ENCODE results near the gene BCL6. TPM values are rescaled to one million over a fixed set of nuclear protein-coding genes. Genes with fewer than 3 reads are reported as not detected.

Gene BCL6
- total RNA-seq, 1 donor from 2014 or later, result 46.2 TPM

DNA sequence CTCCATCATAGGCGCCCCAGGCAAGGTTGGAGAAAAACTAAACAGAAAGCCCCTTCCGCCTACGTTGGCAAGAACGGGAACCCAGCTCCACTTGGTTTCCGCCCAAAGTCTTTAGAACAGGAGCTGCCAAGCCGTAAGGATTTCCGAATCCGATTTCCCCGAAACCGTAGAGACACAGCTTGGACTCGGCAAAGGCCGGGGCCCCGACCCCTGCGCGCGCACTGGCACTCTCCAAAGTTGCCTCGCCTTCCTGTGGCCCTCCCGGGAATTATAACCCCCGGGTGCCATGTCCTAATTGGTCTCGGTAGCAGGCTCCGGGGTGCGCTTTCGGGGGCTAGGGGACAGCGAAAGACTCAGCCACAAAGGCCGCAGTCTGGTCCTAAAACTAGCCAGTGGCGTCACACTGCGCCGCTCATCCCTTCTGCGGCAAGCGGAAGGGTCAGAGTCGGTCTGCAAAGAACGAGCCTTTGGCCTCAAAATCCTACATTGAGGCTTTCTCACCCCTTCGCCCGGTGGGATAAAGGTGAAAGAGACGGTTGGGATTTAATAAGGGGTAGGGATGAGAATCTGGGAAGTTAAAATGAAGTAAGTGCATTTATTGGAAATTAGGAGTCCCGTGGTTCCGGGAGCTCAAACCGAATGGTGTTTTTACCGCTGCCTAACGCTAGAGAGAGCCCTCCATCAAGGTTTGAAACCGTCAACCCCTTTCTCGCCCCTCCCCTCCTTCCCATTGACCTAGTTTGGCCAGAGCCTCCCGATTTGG is 6.8 kb downstream of the BCL6 start:
- H3K9me3 Mint-ChIP-seq (ENCODE audit: unreplicated experiment), result no peaks in the 10 kb centered on the region
- H3K27me3 Mint-ChIP-seq (ENCODE audit: low read depth, unreplicated experiment), result no peaks in the 10 kb centered on the region
- no peaks in the 10 kb centered on the region for H3K27me3 ChIP-seq (ENCODE audit: insufficient read depth, low read length)
- H3K36me3 Mint-ChIP-seq (ENCODE audit: low read depth, unreplicated experiment), result no peaks in the 10 kb centered on the region
- TF ChIP-seq, protein P1, sequence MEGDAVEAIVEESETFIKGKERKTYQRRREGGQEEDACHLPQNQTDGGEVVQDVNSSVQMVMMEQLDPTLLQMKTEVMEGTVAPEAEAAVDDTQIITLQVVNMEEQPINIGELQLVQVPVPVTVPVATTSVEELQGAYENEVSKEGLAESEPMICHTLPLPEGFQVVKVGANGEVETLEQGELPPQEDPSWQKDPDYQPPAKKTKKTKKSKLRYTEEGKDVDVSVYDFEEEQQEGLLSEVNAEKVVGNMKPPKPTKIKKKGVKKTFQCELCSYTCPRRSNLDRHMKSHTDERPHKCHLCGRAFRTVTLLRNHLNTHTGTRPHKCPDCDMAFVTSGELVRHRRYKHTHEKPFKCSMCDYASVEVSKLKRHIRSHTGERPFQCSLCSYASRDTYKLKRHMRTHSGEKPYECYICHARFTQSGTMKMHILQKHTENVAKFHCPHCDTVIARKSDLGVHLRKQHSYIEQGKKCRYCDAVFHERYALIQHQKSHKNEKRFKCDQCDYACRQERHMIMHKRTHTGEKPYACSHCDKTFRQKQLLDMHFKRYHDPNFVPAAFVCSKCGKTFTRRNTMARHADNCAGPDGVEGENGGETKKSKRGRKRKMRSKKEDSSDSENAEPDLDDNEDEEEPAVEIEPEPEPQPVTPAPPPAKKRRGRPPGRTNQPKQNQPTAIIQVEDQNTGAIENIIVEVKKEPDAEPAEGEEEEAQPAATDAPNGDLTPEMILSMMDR (IDR thresholded peaks at IDR 0.05; ENCODE audit: insufficient read depth, low read depth, low read length), result peak; percentile 78
- TF ChIP-seq EZH2 (IDR thresholded peaks at IDR 0.05; ENCODE audit: insufficient read depth, low read length), result no peak
- peak overlapping the region; percentile 69 for H3K4me3 ChIP-seq (ENCODE audit: insufficient read depth, low read depth, low read length)
- peak overlapping the region; percentile 93 for H3K27ac ChIP-seq (ENCODE audit: low read depth, low read length)
- H3K4me3 Mint-ChIP-seq (ENCODE audit: unreplicated experiment), result peak overlapping the region; percentile 94
- H2AFZ ChIP-seq (ENCODE audit: low read depth, low read length), result peak overlapping the region; percentile 74
- H3K79me2 ChIP-seq (ENCODE audit: insufficient read depth, low read length), result peaks cover 83% of the 10 kb centered on the region
- FAIRE-seq (no peak), DNase-seq (ENCODE audit: low read depth) (peak; percentile 85)
- peak overlapping the region; percentile 95 for H3K4me2 ChIP-seq (ENCODE audit: low read length)
- peak overlapping the region; percentile 98 for H3K27ac Mint-ChIP-seq (ENCODE audit: unreplicated experiment)
- no peaks in the 10 kb centered on the region for H3K9me3 ChIP-seq (ENCODE audit: insufficient read depth, low read depth, low read length)
- peaks cover 8% of the 10 kb centered on the region for H3K36me3 ChIP-seq (ENCODE audit: insufficient read depth, low read length)
- H3K4me1 Mint-ChIP-seq (ENCODE audit: low read depth, unreplicated experiment), result peaks cover 56% of the 10 kb centered on the region
- peaks cover 53% of the 10 kb centered on the region for H3K4me1 ChIP-seq (ENCODE audit: insufficient read depth, low read length)
- H3K9ac ChIP-seq (ENCODE audit: low read length), result peak overlapping the region; percentile 89
- H4K20me1 ChIP-seq (ENCODE audit: insufficient read depth, low read length), result peaks cover 45% of the 10 kb centered on the region

DNA sequence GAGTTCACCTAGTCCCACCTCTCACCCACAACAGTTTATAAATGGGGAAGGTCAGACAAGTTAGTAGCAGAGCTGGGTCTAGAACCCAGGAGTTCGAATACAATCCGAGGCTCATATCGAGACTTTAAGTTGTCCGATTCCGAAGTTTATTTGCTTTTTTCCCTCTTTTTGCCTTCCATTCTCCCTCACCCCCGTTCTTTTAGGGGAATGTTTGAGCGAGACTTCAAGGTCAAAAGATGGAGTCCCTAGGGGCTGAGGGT is 7.3 kb downstream of the BCL6 start:
- peaks cover 12% of the 10 kb centered on the region for H3K36me3 ChIP-seq (ENCODE audit: insufficient read depth, low read length)
- peak overlapping the region; percentile 94 for H3K4me3 Mint-ChIP-seq (ENCODE audit: unreplicated experiment)

More for the DNA sequence above, 7.3 kb downstream of the BCL6 start:
- Histone ChIP-seq H3K79me2 (ENCODE audit: insufficient read depth, low read length) (peaks cover 79% of the 10 kb centered on the region), H3K4me2 (ENCODE audit: low read length) (peak overlapping the region; percentile 95), H3K4me1 (ENCODE audit: insufficient read depth, low read length) (peaks cover 53% of the 10 kb centered on the region), H2AFZ (ENCODE audit: low read depth, low read length) (peak overlapping the region; percentile 74), H3K9ac (ENCODE audit: low read length) (peak overlapping the region; percentile 89), H3K9me3 (ENCODE audit: insufficient read depth, low read depth, low read length) (no peaks in the 10 kb centered on the region), H4K20me1 (ENCODE audit: insufficient read depth, low read length) (peaks cover 49% of the 10 kb centered on the region), H3K27me3 (ENCODE audit: insufficient read depth, low read length) (no peaks in the 10 kb centered on the region), H3K27ac (ENCODE audit: low read depth, low read length) (peak overlapping the region; percentile 93), H3K4me3 (ENCODE audit: insufficient read depth, low read depth, low read length) (peak overlapping the region; percentile 69)
- no peaks in the 10 kb centered on the region for H3K27me3 Mint-ChIP-seq (ENCODE audit: low read depth, unreplicated experiment)
- H3K9me3 Mint-ChIP-seq (ENCODE audit: unreplicated experiment), result no peaks in the 10 kb centered on the region
- no peak for DNase-seq (ENCODE audit: low read depth)
- H3K27ac Mint-ChIP-seq (ENCODE audit: unreplicated experiment), result peak overlapping the region; percentile 98
- no peak for FAIRE-seq
- peaks cover 56% of the 10 kb centered on the region for H3K4me1 Mint-ChIP-seq (ENCODE audit: low read depth, unreplicated experiment)
- TF ChIP-seq, protein P1 (IDR thresholded peaks at IDR 0.05; ENCODE audit: insufficient read depth, low read depth, low read length), result no peak
- TF ChIP-seq EZH2 (IDR thresholded peaks at IDR 0.05; ENCODE audit: insufficient read depth, low read length), result no peak
- peaks cover 5% of the 10 kb centered on the region for H3K36me3 Mint-ChIP-seq (ENCODE audit: low read depth, unreplicated experiment)
